H1 (cell line): Measurements from ENCODE around the gene NWD2. TPM values are rescaled to one million over a fixed set of nuclear protein-coding genes. Genes with fewer than 3 reads are reported as not detected.

ENCODE experiments used
- BACH1 ChIP-seq: IDR thresholded peaks from 2 replicates; pipeline ENCODE4 v1.6.1; 2012; ENCODE audit warnings: low read length, improper control_type of control experiment
- BCL11A ChIP-seq, 2 experiments: IDR thresholded peaks; one replicate each; pipeline ENCODE4 v1.6.1; 2011; ENCODE audit warnings: low read depth in 2 of 2, low read length in 2 of 2, mild to moderate bottlenecking in 2 of 2
- CBX5 ChIP-seq: fragments of 300-800, 300-1000 bp; sonication (generic); IDR thresholded peaks from 2 replicates; pipeline ENCODE4 v1.7.1; 2016; ENCODE audit warnings: antibody characterized with exemption, low read length, low read depth
- CHD1 ChIP-seq: IDR thresholded peaks from 2 replicates; pipeline ENCODE4 v1.6.1; 2012; ENCODE audit warnings: low read depth, low read length, improper control_type of control experiment
- CHD2 ChIP-seq: IDR thresholded peaks from 2 replicates; pipeline ENCODE4 v1.6.1; 2012; ENCODE audit warnings: low read length, improper control_type of control experiment
- CTBP2 ChIP-seq: IDR thresholded peaks from 2 replicates; pipeline ENCODE4 v1.7.0; 2011; ENCODE audit warnings: borderline replicate concordance, mild to moderate bottlenecking, moderate library complexity, mixed read lengths, low read length; ENCODE audit not compliant: insufficient read depth, insufficient read length
- CTCF ChIP-seq, 3 experiments: IDR thresholded peaks; 1 replicate in 2 of 3; 2 replicates in 1 of 3; pipeline versions ENCODE4 v1.5.1 to v1.6.1; 2011; ENCODE audit warnings: low read length in 3 of 3, mild to moderate bottlenecking in 3 of 3, inconsistent platforms in 2 of 3, low read depth in 1 of 3, moderate library complexity in 1 of 3; ENCODE audit not compliant: insufficient read depth in 1 of 3; ENCODE audit errors: control extremely low read depth in 1 of 3
- FOSL1 ChIP-seq: IDR thresholded peaks from 2 replicates; pipeline ENCODE4 v1.6.1; 2011; ENCODE audit warnings: mild to moderate bottlenecking, low read depth, low read length, moderate library complexity; ENCODE audit not compliant: insufficient read depth
- GTF2F1 ChIP-seq: IDR thresholded peaks from 2 replicates; pipeline ENCODE4 v1.6.1; 2012; ENCODE audit warnings: low read depth, low read length, improper control_type of control experiment, borderline replicate concordance
- JUN ChIP-seq: IDR thresholded peaks from 2 replicates; pipeline ENCODE4 v1.6.1; 2011; ENCODE audit warnings: low read depth, mild to moderate bottlenecking, improper control_type of control experiment, low read length
- JUND ChIP-seq: IDR thresholded peaks from 2 replicates; pipeline ENCODE4 v1.6.1; 2011; ENCODE audit warnings: mild to moderate bottlenecking, improper control_type of control experiment, low read length
- KDM1A ChIP-seq: fragments of 200-600, 300-600 bp; sonication (generic); IDR thresholded peaks from 2 replicates; pipeline ENCODE4 v1.7.1; 2016; ENCODE audit warnings: mild to moderate bottlenecking, low read length, borderline replicate concordance
- KDM4A ChIP-seq: IDR thresholded peaks from one replicate; pipeline ENCODE4 v1.7.1; 2012; ENCODE audit warnings: low read depth, mild to moderate bottlenecking, moderate library complexity, low read length, inconsistent platforms; ENCODE audit not compliant: severe bottlenecking
- KDM5A ChIP-seq: fragments of 200-600 bp; IDR thresholded peaks from 2 replicates; pipeline ENCODE4 v1.7.1; 2012; ENCODE audit warnings: mild to moderate bottlenecking, low read length, inconsistent platforms, mixed read lengths
- NANOG ChIP-seq: IDR thresholded peaks from 2 replicates; pipeline ENCODE4 v1.6.1; 2011; ENCODE audit warnings: low read length, low read depth, mild to moderate bottlenecking, inconsistent platforms; ENCODE audit not compliant: insufficient read depth, poor library complexity, severe bottlenecking
- NRF1 ChIP-seq: IDR thresholded peaks from 2 replicates; pipeline ENCODE4 v1.6.1; 2011; ENCODE audit warnings: mild to moderate bottlenecking, low read depth, low read length, improper control_type of control experiment
- PHF8 ChIP-seq: fragments of 200-600 bp; sonication (generic); conservative IDR thresholded peaks from 2 replicates; pipeline ENCODE4 v1.7.1; 2012; ENCODE audit warnings: low read depth, mild to moderate bottlenecking, inconsistent platforms, low read length, moderate library complexity
- RBBP5 ChIP-seq: IDR thresholded peaks from 2 replicates; pipeline ENCODE4 v1.7.1; 2012; ENCODE audit warnings: low read depth, mild to moderate bottlenecking, inconsistent platforms, low read length, moderate library complexity, borderline replicate concordance
- RXRA ChIP-seq: IDR thresholded peaks from 2 replicates; pipeline ENCODE4 v1.6.1; 2011; ENCODE audit warnings: low read depth, mild to moderate bottlenecking, low read length, moderate library complexity; ENCODE audit not compliant: insufficient read depth
- TAF7 ChIP-seq: optimal IDR thresholded peaks from 2 replicates; pipeline ENCODE3; 2011; ENCODE audit warnings: low read depth, mild to moderate bottlenecking, inconsistent platforms, low read length, moderate library complexity, borderline replicate concordance
- TEAD4 ChIP-seq: IDR thresholded peaks from 2 replicates; pipeline ENCODE4 v1.6.1; 2012; ENCODE audit warnings: low read depth, low read length, inconsistent platforms, mixed read lengths
- polyA plus RNA-seq, 7 experiments: library from polyadenylated mRNA; depleted of rRNA in 3 of 7; stranded (reverse) in 5 of 7; unstranded in 2 of 7; fragments of >200 nt in 5 of 7; fragments of 200-250 nt in 2 of 7; gene quantifications; 1 replicate in 5 of 7; 2 replicates in 1 of 7; 4 replicates in 1 of 7; pipeline versions ENCODE4 v1.2.1 to v1.2.3, GENCODE V29; 2011 to 2013; ENCODE audit warnings: missing spikeins in 2 of 7, mixed read lengths in 2 of 7
- total RNA-seq: library from RNA; stranded (reverse); fragmentation: NEBNext Ultra II Directional; extraction: Animal tissue kit (Norgen Biotek cat#: 25700); gene quantifications from 2 replicates; pipeline ENCODE4 v1.2.1, GENCODE V29; 2021

NWD2 gene
- total and polyA plus RNA-seq, 2 of the 8 experiments (the other 6 are each of a cell fraction or from before 2014, with no cell fraction given): under 0.01 TPM; not detected in 1

- TF ChIP-seq RBBP5 (no peak), JUN (no peak), CHD1 (no peak), RXRA (no peak), CTCF (IDR thresholded peaks at IDR 0.05; ENCODE audit: control extremely low read depth in 1 of 3, insufficient read depth in 1 of 3, low read depth in 1 of 3, low read length in 3 of 3) (peak; percentile 73 to 84 (median 82)), TEAD4 (no peak), TAF7 (no peak), NANOG (no peak), GTF2F1 (no peak), KDM4A (peak; percentile 32), KDM5A (no peak), BCL11A (IDR thresholded peaks at IDR 0.05; ENCODE audit: low read depth in 2 of 2, low read length in 2 of 2) (no peak), PHF8 (no peak), CBX5 (no peak), FOSL1 (no peak), CHD2 (no peak), BACH1 (peak; percentile 77), NRF1 (no peak), JUND (no peak), CTBP2 (peak; percentile 61), KDM1A (no peak)
Measured at GRCh38 chr4:37243722-37244582, 591 bp upstream of the NWD2 start (continued).
